GM10248 (cell line): Measurements from ENCODE around the gene FOXQ1.

Source experiments
- CTCF ChIA-PET: fragments of 300-600 bp; sonication (Branson Sonifier 250); formaldehyde crosslinking; extraction: SDS; loops from one replicate; lab custom pipeline; 2021; ENCODE audit warnings: antibody characterized with exemption; lab: Yijun Ruan, JAX
- POLR2A ChIA-PET: fragments of 350-650 bp; sonication (Branson Sonifier 250); formaldehyde crosslinking; extraction: SDS; loops from one replicate; lab custom pipeline; 2020; ENCODE audit warnings: antibody characterized with exemption; lab: Yijun Ruan, JAX
- DNase-seq: peaks from one replicate; pipeline ENCODE4 v3.0.0; 2012; ENCODE audit errors: extremely low spot score
- TF ChIP-seq, protein P1 (sequence below): IDR thresholded peaks from 2 replicates; pipeline ENCODE4 v1.5.1; 2012; ENCODE audit warnings: mild to moderate bottlenecking, low read depth; ENCODE audit errors: extremely low read depth, missing control alignments, control extremely low read depth

Gene FOXQ1

GRCh38 chr6:1328129-1328800 is 16.4 kb downstream of the FOXQ1 start:
- no peak for DNase-seq
- ChIA-PET POLR2A (no interaction called here), CTCF (no interaction called here)

DNA sequence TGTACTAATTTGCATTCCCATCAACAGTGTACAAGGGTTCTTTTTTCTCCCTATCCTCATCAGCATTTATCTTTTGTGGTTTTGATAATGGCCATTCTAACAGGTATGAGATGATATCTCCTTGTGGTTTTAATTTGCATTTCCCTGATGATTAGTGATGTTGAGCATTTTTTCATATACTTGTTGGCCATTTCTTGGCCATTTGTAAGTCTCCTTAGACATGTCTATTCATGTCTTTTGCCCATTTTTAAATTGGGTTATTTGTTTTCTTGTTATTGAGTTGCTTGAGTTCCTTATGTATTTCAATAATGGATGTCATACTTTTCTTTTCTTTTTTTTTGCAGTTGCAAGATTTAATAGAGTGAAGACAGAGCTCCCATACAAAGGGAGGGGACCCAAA is 17.8 kb downstream of the FOXQ1 start:
- CTCF ChIA-PET = no interaction called here

More at GRCh38 chr6:1328129-1328800, 16.4 kb downstream of the FOXQ1 start:
- TF ChIP-seq, protein P1, sequence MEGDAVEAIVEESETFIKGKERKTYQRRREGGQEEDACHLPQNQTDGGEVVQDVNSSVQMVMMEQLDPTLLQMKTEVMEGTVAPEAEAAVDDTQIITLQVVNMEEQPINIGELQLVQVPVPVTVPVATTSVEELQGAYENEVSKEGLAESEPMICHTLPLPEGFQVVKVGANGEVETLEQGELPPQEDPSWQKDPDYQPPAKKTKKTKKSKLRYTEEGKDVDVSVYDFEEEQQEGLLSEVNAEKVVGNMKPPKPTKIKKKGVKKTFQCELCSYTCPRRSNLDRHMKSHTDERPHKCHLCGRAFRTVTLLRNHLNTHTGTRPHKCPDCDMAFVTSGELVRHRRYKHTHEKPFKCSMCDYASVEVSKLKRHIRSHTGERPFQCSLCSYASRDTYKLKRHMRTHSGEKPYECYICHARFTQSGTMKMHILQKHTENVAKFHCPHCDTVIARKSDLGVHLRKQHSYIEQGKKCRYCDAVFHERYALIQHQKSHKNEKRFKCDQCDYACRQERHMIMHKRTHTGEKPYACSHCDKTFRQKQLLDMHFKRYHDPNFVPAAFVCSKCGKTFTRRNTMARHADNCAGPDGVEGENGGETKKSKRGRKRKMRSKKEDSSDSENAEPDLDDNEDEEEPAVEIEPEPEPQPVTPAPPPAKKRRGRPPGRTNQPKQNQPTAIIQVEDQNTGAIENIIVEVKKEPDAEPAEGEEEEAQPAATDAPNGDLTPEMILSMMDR = no peak

DNA sequence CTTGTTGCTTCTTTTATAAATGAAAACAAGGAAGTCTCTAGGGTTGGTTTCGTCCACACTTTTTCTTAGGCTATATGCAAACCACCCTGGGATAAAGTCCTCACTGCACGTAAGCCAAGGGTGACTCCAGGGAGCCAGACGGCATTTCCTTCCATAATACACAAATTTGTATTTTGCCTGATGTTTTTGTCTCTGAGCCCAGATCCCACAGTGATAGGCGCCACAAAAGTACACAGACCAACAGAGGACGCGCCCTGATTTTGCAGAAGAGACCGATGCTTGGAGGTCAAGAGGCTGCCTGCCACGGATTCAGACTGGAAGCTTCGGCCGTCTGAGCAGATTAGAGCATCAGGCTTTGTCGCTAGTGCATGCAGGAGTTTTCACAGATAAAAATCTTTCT is 22.8 kb downstream of the FOXQ1 start:
- ChIA-PET POLR2A (no interaction called here), CTCF (interaction anchor here (0.7 kb wide), 1 partner anchor 536 kb away, joined by 3 read pairs; no protein-coding TSS in a partner anchor)
- DNase-seq = no peak
- TF ChIP-seq, protein P1 = no peak

More for the DNA sequence above, 17.8 kb downstream of the FOXQ1 start:
- no peak for DNase-seq
- TF ChIP-seq, protein P1 = no peak
- POLR2A ChIA-PET = no interaction called here

GRCh38 chr6:1335367-1336037 is 23.6 kb downstream of the FOXQ1 start:
- ChIA-PET POLR2A (no interaction called here), CTCF (interaction anchor here (0.7 kb wide), 1 partner anchor 537 kb away, joined by 3 read pairs; no protein-coding TSS in a partner anchor)
- no peak for DNase-seq
- TF ChIP-seq, protein P1 = no peak

GRCh38 chr6:1336246-1336843 is 24.4 kb downstream of the FOXQ1 start:
- no peak for DNase-seq
- TF ChIP-seq, protein P1 = no peak
- POLR2A ChIA-PET = no interaction called here
- CTCF ChIA-PET = interaction anchor here (0.7 kb wide), 1 partner anchor 538 kb away, joined by 4 read pairs; no protein-coding TSS in a partner anchor

- DNase-seq = no peak
- POLR2A ChIA-PET = no interaction called here
- CTCF ChIA-PET = no interaction called here
- TF ChIP-seq, protein P1 = no peak
Observed at GRCh38 chr6:1337791-1338190, 25.9 kb downstream of the FOXQ1 start.
